HepG2 (cell line): ENCODE data around the gene AGAP1. TPM values are rescaled to one million over a fixed set of nuclear protein-coding genes. Genes with fewer than 3 reads are reported as not detected.

Experiments used
- ERF ChIP-seq: IDR thresholded peaks from 2 replicates; pipeline ENCODE4 v1.6.1; 2018; ENCODE audit warnings: missing biosample characterization, missing genetic modification reagents
- FOSL2 ChIP-seq: sonication (generic); formaldehyde crosslinking; IDR thresholded peaks from 2 replicates; pipeline ENCODE4 v1.4.0; 2020; ENCODE audit warnings: missing genetic modification reagents
- MTA1 ChIP-seq: sonication (generic); formaldehyde crosslinking; IDR thresholded peaks from 2 replicates; pipeline ENCODE4 v1.4.0; 2020; ENCODE audit warnings: missing genetic modification reagents, mild to moderate bottlenecking, borderline replicate concordance
- MTF2 ChIP-seq: sonication (generic); formaldehyde crosslinking; IDR thresholded peaks from 2 replicates; pipeline ENCODE4 v1.5.0; 2020; ENCODE audit warnings: missing genetic modification reagents, borderline replicate concordance
- PCBP1 ChIP-seq: fragments of 200-400 bp; formaldehyde crosslinking; IDR thresholded peaks from 2 replicates; pipeline ENCODE4 v1.6.1; 2017; ENCODE audit warnings: mild to moderate bottlenecking, low read depth, low read length, borderline replicate concordance
- TP53 ChIP-seq: sonication (generic); formaldehyde crosslinking; conservative IDR thresholded peaks from 2 replicates; pipeline ENCODE4 v1.4.0; 2020; ENCODE audit warnings: missing genetic modification reagents
- ZFP36 ChIP-seq: fragments of 150-350 bp; IDR thresholded peaks from 2 replicates; pipeline ENCODE4 v1.6.1; 2018; ENCODE audit warnings: borderline replicate concordance, low read length, low read depth; ENCODE audit not compliant: partially characterized antibody
- ZNF232 ChIP-seq: sonication (generic); formaldehyde crosslinking; IDR thresholded peaks from 2 replicates; pipeline ENCODE4 v1.4.0; 2020; ENCODE audit warnings: missing genetic modification reagents, borderline replicate concordance
- ZNF749 ChIP-seq: sonication (generic); formaldehyde crosslinking; IDR thresholded peaks from 2 replicates; pipeline ENCODE4 v1.8.0; 2022; ENCODE audit warnings: mild to moderate bottlenecking, missing genetic modification reagents, moderate library complexity, borderline replicate concordance
- polyA plus RNA-seq, 8 experiments: library from polyadenylated mRNA; depleted of rRNA in 3 of 8; stranded (reverse) in 7 of 8; unstranded in 1 of 8; fragments of >200 nt; fragmentation: Illumina TruSeq in 4 of 8; extraction: Trizol in 4 of 8; gene quantifications; 2 replicates each; pipeline versions ENCODE4 v1.2.1 to v1.2.3, GENCODE V29; 2011 to 2016; ENCODE audit warnings: low read depth in 4 of 8, missing spikeins in 1 of 8, mixed read lengths in 1 of 8; ENCODE audit not compliant: insufficient read depth in 1 of 8
- total RNA-seq, 5 experiments: library from RNA; depleted of rRNA; stranded (reverse); fragments of >200 nt; fragmentation: Illumina TruSeq; extraction: Trizol; gene quantifications; 2 replicates each; pipeline ENCODE4 v1.2.3, GENCODE V29; 2016; ENCODE audit warnings: low read depth in 1 of 5
- TF ChIP-seq, protein P1 (sequence below): sonication (generic); formaldehyde crosslinking; IDR thresholded peaks from 2 replicates; pipeline ENCODE4 v1.4.0; 2020; ENCODE audit warnings: missing genetic modification reagents, borderline replicate concordance
- TF ChIP-seq, protein P2 (sequence below): sonication (generic); formaldehyde crosslinking; IDR thresholded peaks from 2 replicates; pipeline ENCODE4 v1.4.0; 2020; ENCODE audit warnings: missing genetic modification reagents
- TF ChIP-seq, protein P3 (sequence below): sonication (generic); formaldehyde crosslinking; IDR thresholded peaks from 2 replicates; pipeline ENCODE4 v1.4.0; 2020; ENCODE audit warnings: low read depth, mild to moderate bottlenecking, missing genetic modification reagents
- TF ChIP-seq, protein P4 (sequence below): IDR thresholded peaks from 2 replicates; pipeline ENCODE4 v1.6.1; 2012; ENCODE audit warnings: low read depth, low read length, improper control_type of control experiment
- TF ChIP-seq, protein P5 (sequence below): sonication (generic); formaldehyde crosslinking; IDR thresholded peaks from 2 replicates; pipeline ENCODE4 v1.8.0; 2022; ENCODE audit warnings: mild to moderate bottlenecking, missing genetic modification reagents; ENCODE audit not compliant: insufficient replicate concordance
- TF ChIP-seq, protein P6 (sequence below): sonication (generic); formaldehyde crosslinking; IDR thresholded peaks from 2 replicates; pipeline ENCODE4 v1.8.1; 2022; ENCODE audit warnings: low read depth, mild to moderate bottlenecking, missing genetic modification reagents
- TF ChIP-seq, protein P7 (sequence below): sonication (generic); formaldehyde crosslinking; IDR thresholded peaks from 2 replicates; pipeline ENCODE4 v1.5.1; 2020; ENCODE audit warnings: missing genetic modification reagents, mild to moderate bottlenecking, borderline replicate concordance

The AGAP1 gene
- total and polyA plus RNA-seq, 2 of the 13 experiments (the other 11 are each of a cell fraction or from before 2014, with no cell fraction given) = 21.2 to 32.7 TPM

DNA sequence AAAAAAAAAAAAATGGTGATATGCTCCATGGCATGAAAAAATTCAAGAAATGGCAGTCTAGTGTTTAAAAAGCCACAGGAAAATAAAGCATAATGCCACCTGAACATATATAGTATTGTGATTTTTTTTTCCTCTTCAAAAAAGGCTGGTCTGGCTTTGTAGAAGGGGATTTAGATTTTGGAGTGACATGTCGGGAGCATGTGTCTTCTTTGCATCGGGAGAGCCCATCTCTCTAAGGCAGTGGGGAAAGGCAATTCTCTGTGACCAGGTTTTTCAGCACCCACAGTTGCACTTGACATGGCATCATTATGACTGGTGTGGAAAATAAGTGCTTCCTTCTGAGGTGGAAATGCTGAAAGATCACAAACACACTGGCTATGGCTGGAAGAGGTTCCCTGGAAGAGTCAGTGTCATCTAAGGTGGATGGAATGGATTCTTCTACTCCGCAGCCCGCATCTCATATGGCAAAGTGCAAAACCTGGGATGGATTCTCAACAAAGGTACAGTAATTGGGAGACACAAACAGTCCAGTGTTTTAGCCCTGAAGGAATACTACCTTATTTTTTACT lies 172.5 kb downstream of the AGAP1 start (continued):
- TF ChIP-seq, protein P1, sequence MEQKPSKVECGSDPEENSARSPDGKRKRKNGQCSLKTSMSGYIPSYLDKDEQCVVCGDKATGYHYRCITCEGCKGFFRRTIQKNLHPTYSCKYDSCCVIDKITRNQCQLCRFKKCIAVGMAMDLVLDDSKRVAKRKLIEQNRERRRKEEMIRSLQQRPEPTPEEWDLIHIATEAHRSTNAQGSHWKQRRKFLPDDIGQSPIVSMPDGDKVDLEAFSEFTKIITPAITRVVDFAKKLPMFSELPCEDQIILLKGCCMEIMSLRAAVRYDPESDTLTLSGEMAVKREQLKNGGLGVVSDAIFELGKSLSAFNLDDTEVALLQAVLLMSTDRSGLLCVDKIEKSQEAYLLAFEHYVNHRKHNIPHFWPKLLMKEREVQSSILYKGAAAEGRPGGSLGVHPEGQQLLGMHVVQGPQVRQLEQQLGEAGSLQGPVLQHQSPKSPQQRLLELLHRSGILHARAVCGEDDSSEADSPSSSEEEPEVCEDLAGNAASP = peak; percentile 70; the same call in 1 of the 2 replicates
- TF ChIP-seq, protein P2, sequence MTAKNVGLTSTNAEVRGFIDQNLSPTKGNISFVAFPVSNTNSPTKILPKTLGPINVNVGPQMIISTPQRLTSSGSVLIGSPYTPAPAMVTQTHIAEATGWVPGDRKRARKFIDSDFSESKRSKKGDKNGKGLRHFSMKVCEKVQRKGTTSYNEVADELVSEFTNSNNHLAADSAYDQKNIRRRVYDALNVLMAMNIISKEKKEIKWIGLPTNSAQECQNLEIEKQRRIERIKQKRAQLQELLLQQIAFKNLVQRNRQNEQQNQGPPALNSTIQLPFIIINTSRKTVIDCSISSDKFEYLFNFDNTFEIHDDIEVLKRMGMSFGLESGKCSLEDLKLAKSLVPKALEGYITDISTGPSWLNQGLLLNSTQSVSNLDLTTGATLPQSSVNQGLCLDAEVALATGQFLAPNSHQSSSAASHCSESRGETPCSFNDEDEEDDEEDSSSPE (CRISPR knock-in tag) = no peak
- 0 out of 2 replicates have a peak, but pooled peaks have one; percentile 54 for TF ChIP-seq TP53
- TF ChIP-seq, protein P3, sequence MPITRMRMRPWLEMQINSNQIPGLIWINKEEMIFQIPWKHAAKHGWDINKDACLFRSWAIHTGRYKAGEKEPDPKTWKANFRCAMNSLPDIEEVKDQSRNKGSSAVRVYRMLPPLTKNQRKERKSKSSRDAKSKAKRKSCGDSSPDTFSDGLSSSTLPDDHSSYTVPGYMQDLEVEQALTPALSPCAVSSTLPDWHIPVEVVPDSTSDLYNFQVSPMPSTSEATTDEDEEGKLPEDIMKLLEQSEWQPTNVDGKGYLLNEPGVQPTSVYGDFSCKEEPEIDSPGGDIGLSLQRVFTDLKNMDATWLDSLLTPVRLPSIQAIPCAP (CRISPR knock-in tag) = no peak
- 0 out of 2 replicates have a peak, but pooled peaks have one; percentile 8 for TF ChIP-seq FOSL2 (CRISPR knock-in tag)
- TF ChIP-seq MTF2 (CRISPR knock-in tag) = peak; percentile 44; the same call in 1 of the 2 replicates
- no peak for TF ChIP-seq ZFP36
- TF ChIP-seq, protein P4, sequence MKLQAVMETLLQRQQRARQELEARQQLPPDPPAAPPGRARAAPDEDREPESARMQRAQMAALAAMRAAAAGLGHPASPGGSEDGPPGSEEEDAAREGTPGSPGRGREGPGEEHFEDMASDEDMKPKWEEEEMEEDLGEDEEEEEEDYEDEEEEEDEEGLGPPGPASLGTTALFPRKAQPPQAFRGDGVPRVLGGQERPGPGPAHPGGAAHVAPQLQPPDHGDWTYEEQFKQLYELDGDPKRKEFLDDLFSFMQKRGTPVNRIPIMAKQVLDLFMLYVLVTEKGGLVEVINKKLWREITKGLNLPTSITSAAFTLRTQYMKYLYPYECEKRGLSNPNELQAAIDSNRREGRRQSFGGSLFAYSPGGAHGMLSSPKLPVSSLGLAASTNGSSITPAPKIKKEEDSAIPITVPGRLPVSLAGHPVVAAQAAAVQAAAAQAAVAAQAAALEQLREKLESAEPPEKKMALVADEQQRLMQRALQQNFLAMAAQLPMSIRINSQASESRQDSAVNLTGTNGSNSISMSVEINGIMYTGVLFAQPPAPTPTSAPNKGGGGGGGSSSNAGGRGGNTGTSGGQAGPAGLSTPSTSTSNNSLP = no peak
- TF ChIP-seq, protein P5, sequence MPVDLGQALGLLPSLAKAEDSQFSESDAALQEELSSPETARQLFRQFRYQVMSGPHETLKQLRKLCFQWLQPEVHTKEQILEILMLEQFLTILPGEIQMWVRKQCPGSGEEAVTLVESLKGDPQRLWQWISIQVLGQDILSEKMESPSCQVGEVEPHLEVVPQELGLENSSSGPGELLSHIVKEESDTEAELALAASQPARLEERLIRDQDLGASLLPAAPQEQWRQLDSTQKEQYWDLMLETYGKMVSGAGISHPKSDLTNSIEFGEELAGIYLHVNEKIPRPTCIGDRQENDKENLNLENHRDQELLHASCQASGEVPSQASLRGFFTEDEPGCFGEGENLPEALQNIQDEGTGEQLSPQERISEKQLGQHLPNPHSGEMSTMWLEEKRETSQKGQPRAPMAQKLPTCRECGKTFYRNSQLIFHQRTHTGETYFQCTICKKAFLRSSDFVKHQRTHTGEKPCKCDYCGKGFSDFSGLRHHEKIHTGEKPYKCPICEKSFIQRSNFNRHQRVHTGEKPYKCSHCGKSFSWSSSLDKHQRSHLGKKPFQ (CRISPR knock-in tag) = no peak
- TF ChIP-seq, protein P6, sequence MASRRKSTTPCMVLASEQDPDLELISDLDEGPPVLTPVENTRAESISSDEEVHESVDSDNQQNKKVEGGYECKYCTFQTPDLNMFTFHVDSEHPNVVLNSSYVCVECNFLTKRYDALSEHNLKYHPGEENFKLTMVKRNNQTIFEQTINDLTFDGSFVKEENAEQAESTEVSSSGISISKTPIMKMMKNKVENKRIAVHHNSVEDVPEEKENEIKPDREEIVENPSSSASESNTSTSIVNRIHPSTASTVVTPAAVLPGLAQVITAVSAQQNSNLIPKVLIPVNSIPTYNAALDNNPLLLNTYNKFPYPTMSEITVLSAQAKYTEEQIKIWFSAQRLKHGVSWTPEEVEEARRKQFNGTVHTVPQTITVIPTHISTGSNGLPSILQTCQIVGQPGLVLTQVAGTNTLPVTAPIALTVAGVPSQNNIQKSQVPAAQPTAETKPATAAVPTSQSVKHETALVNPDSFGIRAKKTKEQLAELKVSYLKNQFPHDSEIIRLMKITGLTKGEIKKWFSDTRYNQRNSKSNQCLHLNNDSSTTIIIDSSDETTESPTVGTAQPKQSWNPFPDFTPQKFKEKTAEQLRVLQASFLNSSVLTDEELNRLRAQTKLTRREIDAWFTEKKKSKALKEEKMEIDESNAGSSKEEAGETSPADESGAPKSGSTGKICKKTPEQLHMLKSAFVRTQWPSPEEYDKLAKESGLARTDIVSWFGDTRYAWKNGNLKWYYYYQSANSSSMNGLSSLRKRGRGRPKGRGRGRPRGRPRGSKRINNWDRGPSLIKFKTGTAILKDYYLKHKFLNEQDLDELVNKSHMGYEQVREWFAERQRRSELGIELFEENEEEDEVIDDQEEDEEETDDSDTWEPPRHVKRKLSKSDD = 0 out of 2 replicates have a peak, but pooled peaks have one; percentile 59
- TF ChIP-seq ERF (CRISPR knock-in tag) = peak; percentile 40; the same call in 1 of the 2 replicates
- TF ChIP-seq MTA1 (CRISPR knock-in tag) = no peak
- TF ChIP-seq ZNF749 = 0 out of 2 replicates have a peak, but pooled peaks have one; percentile 61
- no peak for TF ChIP-seq PCBP1
- TF ChIP-seq, protein P7, sequence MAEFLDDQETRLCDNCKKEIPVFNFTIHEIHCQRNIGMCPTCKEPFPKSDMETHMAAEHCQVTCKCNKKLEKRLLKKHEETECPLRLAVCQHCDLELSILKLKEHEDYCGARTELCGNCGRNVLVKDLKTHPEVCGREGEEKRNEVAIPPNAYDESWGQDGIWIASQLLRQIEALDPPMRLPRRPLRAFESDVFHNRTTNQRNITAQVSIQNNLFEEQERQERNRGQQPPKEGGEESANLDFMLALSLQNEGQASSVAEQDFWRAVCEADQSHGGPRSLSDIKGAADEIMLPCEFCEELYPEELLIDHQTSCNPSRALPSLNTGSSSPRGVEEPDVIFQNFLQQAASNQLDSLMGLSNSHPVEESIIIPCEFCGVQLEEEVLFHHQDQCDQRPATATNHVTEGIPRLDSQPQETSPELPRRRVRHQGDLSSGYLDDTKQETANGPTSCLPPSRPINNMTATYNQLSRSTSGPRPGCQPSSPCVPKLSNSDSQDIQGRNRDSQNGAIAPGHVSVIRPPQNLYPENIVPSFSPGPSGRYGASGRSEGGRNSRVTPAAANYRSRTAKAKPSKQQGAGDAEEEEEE (CRISPR knock-in tag) = no peak
- TF ChIP-seq ZNF232 (CRISPR knock-in tag) = 0 out of 2 replicates have a peak, but pooled peaks have one; percentile 23
